OCI-LY7 (cell line): ENCODE measurements around the gene XPO1. TPM values are rescaled to one million over a fixed set of nuclear protein-coding genes. Genes with fewer than 3 reads are reported as not detected.

Experiments
- BruUV-seq: library from RNA; stranded (reverse); fragments of 400-500 nt; replicated peaks from 2 replicates; lab custom pipeline; 2021; lab: Mats Ljungman, UMichigan
- CTCF ChIA-PET: fragments of 300-600 bp; sonication (Branson Sonifier 250); formaldehyde crosslinking; loops from one replicate; lab custom pipeline; 2022; ENCODE audit warnings: antibody characterized with exemption; ENCODE audit not compliant: unreplicated experiment; lab: Charles Lee
- POLR2A ChIA-PET: fragments of 300-600 bp; sonication (Branson Sonifier 250); formaldehyde crosslinking; loops from one replicate; lab custom pipeline; 2022; ENCODE audit warnings: antibody characterized with exemption; lab: Charles Lee
- DNase-seq: peaks from one replicate; pipeline ENCODE4 v3.0.0-alpha.2; 2015; ENCODE audit warnings: low spot score
- H2AFZ ChIP-seq: fragments of 200-600 bp; sonication (generic), shearing (Covaris generic); 2 replicates; pipeline ENCODE4 v1.6.1; 2014; ENCODE audit warnings: mild to moderate bottlenecking, antibody characterized with exemption, low read length, moderate library complexity
- H3K27ac ChIP-seq: fragments of 200-600 bp; sonication (generic); 2 replicates; pipeline ENCODE4 v1.5.1; 2014; ENCODE audit warnings: mixed run types, low read depth, mild to moderate bottlenecking, moderate library complexity, low read length, inconsistent platforms; ENCODE audit not compliant: poor library complexity, severe bottlenecking
- H3K36me3 ChIP-seq: fragments of 200-600 bp; sonication (generic); 2 replicates; pipeline ENCODE4 v1.6.1; 2014; ENCODE audit warnings: mild to moderate bottlenecking, antibody characterized with exemption, low read length, moderate library complexity, mixed read lengths; ENCODE audit not compliant: insufficient read depth
- H3K4me1 ChIP-seq: fragments of 200-600 bp; sonication (generic); 2 replicates; pipeline ENCODE4 v1.5.1; 2014; ENCODE audit warnings: mild to moderate bottlenecking, low read length; ENCODE audit not compliant: insufficient read depth, poor library complexity, severe bottlenecking
- H3K4me2 ChIP-seq: fragments of 200-600 bp; sonication (generic); 2 replicates; pipeline ENCODE4 v1.6.1; 2014; ENCODE audit warnings: mild to moderate bottlenecking, low read length
- H3K4me3 ChIP-seq: fragments of 200-600 bp; sonication (generic); 2 replicates; pipeline ENCODE4 v1.5.1; 2014; ENCODE audit warnings: mild to moderate bottlenecking, low read depth, low read length; ENCODE audit not compliant: poor library complexity, severe bottlenecking
- H3K79me2 ChIP-seq: fragments of 200-600 bp; sonication (generic); 2 replicates; pipeline ENCODE4 v1.6.1; 2016; ENCODE audit warnings: low read depth, mild to moderate bottlenecking, low read length, moderate library complexity, mixed read lengths; ENCODE audit not compliant: insufficient read depth
- H3K9me2 ChIP-seq: fragments of 200-600 bp; sonication (generic); 2 replicates; pipeline ENCODE4 v1.6.1; 2016; ENCODE audit warnings: mild to moderate bottlenecking, low read length, mixed read lengths; ENCODE audit not compliant: insufficient read depth
- H3K9me3 ChIP-seq: fragments of 200-600 bp; sonication (generic); 2 replicates; pipeline ENCODE4 v1.6.1; 2014; ENCODE audit warnings: mild to moderate bottlenecking, mixed run types, low read length, mixed read lengths
- H4K20me1 ChIP-seq: fragments of 200-600 bp; sonication (generic); 2 replicates; pipeline ENCODE4 v1.6.1; 2014; ENCODE audit warnings: mild to moderate bottlenecking, antibody characterized with exemption, low read length, moderate library complexity, mixed read lengths; ENCODE audit not compliant: insufficient read depth
- CTCF ChIP-seq: fragments of 200-600 bp; sonication (generic); conservative IDR thresholded peaks from 2 replicates; pipeline ENCODE4 v1.5.1; 2014; ENCODE audit warnings: mild to moderate bottlenecking, antibody characterized with exemption, low read length, moderate library complexity, mixed read lengths
- EZH2phosphoT487 ChIP-seq: fragments of 200-600 bp; sonication (generic); IDR thresholded peaks from 2 replicates; pipeline ENCODE4 v1.6.1; 2018; ENCODE audit warnings: low read depth, borderline replicate concordance, mild to moderate bottlenecking, mixed run types, antibody characterized with exemption, low read length, moderate library complexity, mixed read lengths
- intact Hi-C: fragments of 100-400 bp; cut with micrococcal nuclease; formaldehyde crosslinking; loops from one replicate; pipeline ENCODE4 v1.10.0; 2022; ENCODE audit not compliant: unreplicated experiment
- total RNA-seq, 2 experiments: library from RNA; depleted of rRNA in 1 of 2; stranded (reverse); fragments of >200 nt in 1 of 2; shearing (Covaris generic) in 1 of 2; gene quantifications; 2 replicates each; pipeline ENCODE4 v1.2.3, GENCODE V29; 2014 to 2022

Gene XPO1
- total RNA-seq, 2 experiments from 2014 or later: 177 to 287 TPM

GRCh38 chr2:61439241-61440002 lies 98.7 kb downstream of the XPO1 start:
- DNase-seq: peak; percentile 53
- Histone ChIP-seq H3K9me2 (no peaks in the 10 kb centered on the region), H3K9me3 (no peaks in the 10 kb centered on the region), H2AFZ (no peak overlapping the region), H3K27ac (peak overlapping the region; percentile 94), H3K4me2 (peak overlapping the region; percentile 91), H3K4me1 (peaks cover 98% of the 10 kb centered on the region), H3K4me3 (peak overlapping the region; percentile 18), H3K36me3 (peaks cover 17% of the 10 kb centered on the region; the same call in 1 of the 2 replicates), H3K79me2 (peaks cover 100% of the 10 kb centered on the region), H4K20me1 (peaks cover 18% of the 10 kb centered on the region; the same call in 1 of the 2 replicates)
- TF ChIP-seq CTCF (no peak), EZH2phosphoT487 (no peak)
- intact Hi-C loops: no loop called here
- no TSS peak for BruUV-seq
- ChIA-PET POLR2A (interaction anchor here (0.6 to 4.4 kb wide), 16 partner anchors 7 to 330 kb away, joined by 3 to 40 read pairs (median 6); no protein-coding TSS in a partner anchor), CTCF (interaction anchor here (0.9 to 1.0 kb wide), 2 partner anchors 13 to 20 kb away, joined by 4 read pairs; no protein-coding TSS in a partner anchor)

GRCh38 chr2:61438670-61439069 lies 99.5 kb downstream of the XPO1 start:
- Histone ChIP-seq H3K79me2 (peaks cover 100% of the 10 kb centered on the region), H4K20me1 (peaks cover 26% of the 10 kb centered on the region; the same call in 1 of the 2 replicates), H3K9me3 (no peaks in the 10 kb centered on the region), H3K4me3 (peak overlapping the region; percentile 18), H3K9me2 (no peaks in the 10 kb centered on the region), H3K27ac (peak overlapping the region; percentile 94), H3K4me1 (peaks cover 98% of the 10 kb centered on the region), H2AFZ (no peak overlapping the region), H3K36me3 (peaks cover 17% of the 10 kb centered on the region; the same call in 1 of the 2 replicates), H3K4me2 (peak overlapping the region; percentile 91)
- intact Hi-C loops: no loop called here
- CTCF ChIA-PET: interaction anchor here (0.9 to 1.0 kb wide), 2 partner anchors 13 to 21 kb away, joined by 4 read pairs; no protein-coding TSS in a partner anchor
- POLR2A ChIA-PET: interaction anchor here (0.7 to 2.2 kb wide), 11 partner anchors 11 to 331 kb away, joined by 3 to 11 read pairs (median 5); no protein-coding TSS in a partner anchor
- no TSS peak for BruUV-seq
- TF ChIP-seq CTCF: no peak
- TF ChIP-seq EZH2phosphoT487: no peak
- DNase-seq: peak; percentile 50
